ENCODE data around the gene NCKAP5. TPM values are rescaled to one million over a fixed set of nuclear protein-coding genes. Genes with fewer than 3 reads are reported as not detected.

NCKAP5 gene
- total and polyA plus RNA-seq, 2 of the 8 experiments (the other 6 are each of a cell fraction or from before 2014, with no cell fraction given), result 0.27 to 0.86 TPM

GRCh38 chr2:133063775-133064174 lies 504.5 kb downstream of the NCKAP5 start:
- ChIA-PET POLR2A (ENCODE audit: partially characterized antibody) (no interaction called here), CTCF (ENCODE audit: partially characterized antibody) (interaction anchor here (0.5 to 1.6 kb wide), 2 partner anchors 107 to 473 kb away, joined by 3 to 7 read pairs; no protein-coding TSS in a partner anchor)
- H3K23me2 ChIP-seq (ENCODE audit: low read depth, low read length), result no peaks in the 10 kb centered on the region
- H3K14ac ChIP-seq (ENCODE audit: insufficient read length), result no peak overlapping the region
- FAIRE-seq (peak; percentile 66), DNase-seq (ENCODE audit: low read depth in 1 of 2, low spot score in 2 of 2) (peak; percentile 36 to 70)
- no peak overlapping the region for H4K91ac ChIP-seq (replicated peaks; ENCODE audit: insufficient read length, low read length)
- H2BK5ac ChIP-seq (ENCODE audit: low read depth, low read length), result no peak overlapping the region
- H3K4ac ChIP-seq (replicated peaks; ENCODE audit: insufficient read length, low read depth, low read length), result no peak overlapping the region
- H3K56ac ChIP-seq (replicated peaks; ENCODE audit: insufficient read length, low read depth, low read length), result no peak overlapping the region
- no peak overlapping the region for H2BK15ac ChIP-seq (ENCODE audit: low read length)
- no peak overlapping the region for H2AK5ac ChIP-seq (ENCODE audit: low read depth, low read length)
- no peaks in the 10 kb centered on the region for H3K27me3 ChIP-seq (replicated peaks in 1 of 4; ENCODE audit: control insufficient read depth in 3 of 4, extremely low read depth in 1 of 4, insufficient read depth in 3 of 4, low read length in 3 of 4)
- H3K4me1 ChIP-seq (replicated peaks in 1 of 4; ENCODE audit: control insufficient read depth in 3 of 4, insufficient read depth in 4 of 4, low read length in 3 of 4), result no peaks in the 10 kb centered on the region
- H3K79me2 ChIP-seq (ENCODE audit: control insufficient read depth in 1 of 2, insufficient read depth in 2 of 2, low read length in 2 of 2), result no peaks in the 10 kb centered on the region
- H4K5ac ChIP-seq (ENCODE audit: insufficient read length, low read depth, low read length), result no peak overlapping the region
- whole genome bisulfite sequencing, 2 experiments (ENCODE audit: extremely low coverage in 1 of 2, insufficient coverage in 1 of 2, insufficient read length in 1 of 2, insufficient replicate concordance in 2 of 2, low coverage in 1 of 2, low lambda C conversion rate in 2 of 2, missing lambda C conversion rate in 1 of 2), result 63% methylated on average over 4 of the region's 4 CpGs; no CpG with 5 or more reads in 1 of the 2 experiments
- H3K9me3 ChIP-seq (ENCODE audit: insufficient read depth in 2 of 2, low read depth in 1 of 2, low read length in 1 of 2), result no peaks in the 10 kb centered on the region
- H3K18ac ChIP-seq (ENCODE audit: extremely low read depth, low read length), result no peak overlapping the region
- H2AFZ ChIP-seq (ENCODE audit: low read length), result no peak overlapping the region
- H3K9ac ChIP-seq (replicated peaks in 1 of 4; ENCODE audit: extremely low read depth in 1 of 4, low read depth in 3 of 4, low read length in 3 of 4), result no peak overlapping the region
- H3K23ac ChIP-seq (ENCODE audit: insufficient read length), result no peak overlapping the region
- H3K4me2 ChIP-seq (ENCODE audit: insufficient read depth in 1 of 2, low read depth in 2 of 2, low read length in 2 of 2), result no peak overlapping the region
- no peak for TF ChIP-seq SUZ12 (IDR thresholded peaks at IDR 0.05; ENCODE audit: low read length)
- TF ChIP-seq E2F6 (IDR thresholded peaks at IDR 0.05), result no peak
- no peak for TF ChIP-seq SAP30 (IDR thresholded peaks at IDR 0.05; ENCODE audit: insufficient read depth, insufficient replicate concordance, low read length)
- TF ChIP-seq SIN3A (conservative IDR thresholded peaks at IDR 0.05 in 1 of 2, IDR thresholded peaks at IDR 0.05 in 1 of 2; ENCODE audit: low read depth in 1 of 2, low read length in 2 of 2), result no peak
- no peak for TF ChIP-seq ATF3 (IDR thresholded peaks at IDR 0.05; ENCODE audit: insufficient read depth, low read depth, low read length)
- no peak for TF ChIP-seq TAF7 (optimal IDR thresholded peaks at IDR 0.05; ENCODE audit: borderline replicate concordance, low read depth, low read length)
- TF ChIP-seq USF2 (IDR thresholded peaks at IDR 0.05; ENCODE audit: low read length), result no peak
- TF ChIP-seq SP1 (IDR thresholded peaks at IDR 0.05; ENCODE audit: low read depth, low read length), result no peak
- TF ChIP-seq CEBPB (IDR thresholded peaks at IDR 0.05; ENCODE audit: low read depth, low read length), result peak; percentile 52; the same call in 1 of the 2 replicates
- H3K79me1 ChIP-seq (ENCODE audit: low read depth, low read length), result no peaks in the 10 kb centered on the region
- no peaks in the 10 kb centered on the region; a peak in 1 of 8 replicates for H3K36me3 ChIP-seq (ENCODE audit: control insufficient read depth in 2 of 4, insufficient read depth in 4 of 4, low read length in 3 of 4)
- H2BK12ac ChIP-seq (ENCODE audit: low read depth, low read length), result no peak overlapping the region
- H3K27ac ChIP-seq (ENCODE audit: low read depth, low read length), result no peak overlapping the region
- no peak overlapping the region for H2BK20ac ChIP-seq (ENCODE audit: low read length)
- no peak overlapping the region for H2BK120ac ChIP-seq (replicated peaks; ENCODE audit: low read depth, low read length)
- no peaks in the 10 kb centered on the region for H4K20me1 ChIP-seq (replicated peaks in 1 of 2; ENCODE audit: control insufficient read depth in 1 of 2, insufficient read depth in 2 of 2, low read length in 2 of 2)
- no peak overlapping the region for H4K8ac ChIP-seq (ENCODE audit: extremely low read depth, insufficient read depth, low read length)
- no peak overlapping the region for H3K4me3 ChIP-seq (ENCODE audit: extremely low read depth in 1 of 4, insufficient read depth in 2 of 4, low read depth in 3 of 4, low read length in 4 of 4)
